Coronary artery (tissue), 2 donors: ENCODE data around the gene SLU7.
A peak's percentile ranks its signal among the peaks of the same experiment; 100 is the strongest.

Experiments used
- DNase-seq: peaks from one replicate; pipeline ENCODE4 v3.0.0-alpha.2; 2017; ENCODE audit warnings: low spot score
- H3K27ac ChIP-seq, 2 donors: fragments of 200-600 bp; sonication (generic); one replicate each; pipeline ENCODE4 v1.5.1; 2016 to 2019
- H3K4me3 ChIP-seq: fragments of 200-600 bp; sonication (generic); 2 replicates; pipeline ENCODE4 v1.5.1; 2016; ENCODE audit warnings: mild to moderate bottlenecking, moderate library complexity
- CTCF ChIP-seq: fragments of 200-600 bp; sonication (generic); IDR thresholded peaks from one replicate; pipeline ENCODE4 v1.5.1; 2019; ENCODE audit warnings: antibody characterized with exemption

The SLU7 gene

GRCh38 chr5:160463740-160464465 is 45.0 kb upstream of the SLU7 start:
- TF ChIP-seq CTCF = no peak
- H3K4me3 ChIP-seq = no peak overlapping the region
- H3K27ac ChIP-seq = no peak overlapping the region
- DNase-seq = no peak

DNA sequence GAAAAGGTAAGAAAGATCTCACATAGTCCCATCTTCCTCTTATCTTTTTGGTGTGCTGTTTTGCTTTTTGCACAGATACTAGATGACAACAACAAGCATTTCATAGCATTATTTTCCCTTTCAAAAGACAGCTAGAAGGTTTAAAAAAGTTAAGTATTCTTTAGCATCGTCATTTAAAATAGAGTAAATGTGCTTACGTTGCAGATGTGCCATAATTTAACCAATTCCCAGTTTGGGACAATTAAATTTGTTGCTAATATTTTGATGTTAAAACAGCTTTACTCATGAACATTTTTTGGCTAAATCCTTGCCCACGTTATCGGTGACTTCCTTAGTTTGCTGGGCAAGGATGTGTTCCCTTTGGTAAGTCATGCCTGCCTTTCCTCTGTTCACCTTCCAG is 44.3 kb upstream of the SLU7 start:
- DNase-seq = no peak
- Histone ChIP-seq H3K27ac (no peak overlapping the region), H3K4me3 (no peak overlapping the region)
- no peak for TF ChIP-seq CTCF

- no peak overlapping the region for H3K27ac ChIP-seq
- no peak for TF ChIP-seq CTCF
- H3K4me3 ChIP-seq = no peak overlapping the region
- DNase-seq = no peak
Observed at GRCh38 chr5:160462167-160462566, 43.3 kb upstream of the SLU7 start.

DNA sequence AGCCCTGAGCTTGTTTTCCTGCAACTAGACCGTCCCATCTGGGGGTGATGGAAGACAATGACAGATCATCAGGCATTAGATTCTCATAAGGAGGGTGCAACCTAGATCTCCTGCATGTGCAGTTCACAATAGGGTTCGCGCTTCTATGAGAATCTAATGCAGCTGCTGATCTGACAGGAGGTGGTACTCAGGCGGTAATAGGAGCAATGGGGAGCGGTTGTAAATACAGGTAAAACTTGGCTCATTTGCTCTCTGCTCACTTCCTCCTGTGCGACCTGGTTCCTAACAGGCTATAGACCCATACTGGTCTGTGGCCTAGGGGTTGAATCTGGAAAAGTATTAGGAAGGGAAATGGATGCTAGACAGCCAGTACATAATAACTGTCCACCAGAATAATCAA is 42.5 kb upstream of the SLU7 start:
- Histone ChIP-seq H3K4me3 (no peak overlapping the region), H3K27ac (no peak overlapping the region)
- no peak for DNase-seq
- TF ChIP-seq CTCF = no peak

DNA sequence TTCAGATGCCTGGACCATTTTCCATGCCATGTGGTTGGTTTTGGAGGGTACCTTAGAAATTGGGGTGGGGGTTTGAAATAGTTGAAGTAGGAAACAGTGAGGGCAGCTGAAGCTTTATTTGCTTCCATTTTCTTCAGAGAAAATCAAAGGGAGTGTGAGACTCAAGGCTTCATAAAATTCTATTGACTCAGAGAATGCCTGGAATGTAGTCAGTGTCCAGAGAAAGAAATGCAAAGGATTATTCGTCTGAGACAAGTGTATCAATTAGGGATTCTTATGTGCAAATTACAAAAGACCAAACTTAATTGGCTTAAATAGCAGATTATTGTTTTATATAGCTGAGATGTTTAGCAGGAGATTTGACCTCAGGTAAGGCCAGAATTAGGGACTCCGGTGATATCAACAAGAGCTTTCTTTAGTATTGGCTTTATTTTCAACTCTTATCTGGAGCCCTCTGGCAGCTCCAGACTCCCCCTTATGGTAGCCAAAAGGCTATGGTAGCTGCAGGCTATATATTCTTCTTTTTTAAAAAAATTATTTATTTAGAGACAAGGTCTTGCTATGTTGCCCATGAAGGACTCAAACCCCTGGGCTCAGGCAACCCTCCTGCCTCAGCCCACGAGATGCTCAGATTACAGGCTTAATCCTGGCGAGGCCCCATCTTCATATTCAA is 41.6 kb upstream of the SLU7 start:
- no peak overlapping the region for H3K4me3 ChIP-seq
- no peak for TF ChIP-seq CTCF
- no peak for DNase-seq
- no peak overlapping the region for H3K27ac ChIP-seq

DNA sequence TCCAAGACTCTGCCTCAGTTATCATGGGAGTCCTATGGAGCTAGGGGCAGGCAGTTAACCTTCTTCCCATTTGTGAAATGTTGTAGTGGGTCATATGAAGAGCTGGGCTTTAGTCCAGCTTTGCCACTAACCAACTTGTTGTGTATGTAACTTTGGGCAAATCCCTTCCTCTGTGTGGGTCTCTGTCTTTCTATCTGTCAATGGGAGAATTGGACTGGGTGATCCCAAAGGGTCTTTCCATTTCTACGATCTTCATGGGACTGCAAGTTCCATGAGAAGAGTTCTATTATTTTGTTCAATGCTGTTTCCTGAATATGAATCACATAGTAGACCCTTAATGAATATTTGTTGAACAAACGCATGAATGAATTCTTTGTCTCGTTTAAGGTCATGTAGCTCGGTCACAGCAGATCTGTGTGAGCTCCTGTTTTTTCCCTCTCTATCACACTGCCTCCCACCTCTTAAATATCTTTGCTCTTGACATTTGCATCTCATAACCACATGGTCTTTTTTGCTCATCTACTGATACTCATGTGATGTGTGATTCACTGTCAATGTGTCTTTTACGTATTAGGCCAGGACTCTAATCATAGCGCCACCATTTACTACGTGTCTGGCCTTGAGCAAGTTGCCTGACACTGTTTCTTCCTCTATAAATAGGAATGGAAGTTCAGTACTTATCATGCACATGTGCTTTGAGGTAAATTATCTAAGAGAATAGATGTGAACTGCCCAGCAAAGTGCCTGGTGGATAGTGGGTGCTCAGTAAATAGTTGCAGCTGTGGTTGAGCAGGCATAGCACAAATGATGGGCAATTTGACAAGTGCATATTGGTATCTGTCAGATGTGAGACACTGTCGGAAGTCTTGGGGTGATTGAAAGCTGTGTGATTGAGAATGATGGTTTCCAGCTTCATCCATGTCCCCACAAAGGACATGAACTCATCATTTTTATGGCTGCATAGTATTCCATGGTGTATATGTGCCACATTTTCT is 40.2 kb upstream of the SLU7 start:
- DNase-seq = no peak
- Histone ChIP-seq H3K27ac (peak overlapping the region in 1 of 2 donors; percentile 4), H3K4me3 (no peak overlapping the region)
- TF ChIP-seq CTCF = no peak
